Sigmoid colon (tissue), 7 donors: ENCODE data around the gene EPAS1. TPM values are rescaled to one million over a fixed set of nuclear protein-coding genes. Genes with fewer than 3 reads are reported as not detected.

Experiments
- DNase-seq: peaks from one replicate; pipeline ENCODE4 v3.0.0-alpha.2; 2019
- H3K27ac ChIP-seq, 4 donors: fragments of 200-600 bp; sonication (generic); one replicate each; pipeline ENCODE4 v1.5.1; 2016 to 2019; ENCODE audit warnings: mild to moderate bottlenecking in 1 of 4
- H3K27me3 ChIP-seq, 3 donors: fragments of 200-600 bp; sonication (generic); one replicate each; pipeline ENCODE4 v1.5.1; 2019; ENCODE audit warnings: mild to moderate bottlenecking in 1 of 3
- H3K36me3 ChIP-seq, 4 donors: fragments of 200-600 bp; sonication (generic); one replicate each; pipeline ENCODE4 v1.5.1; 2016 to 2019
- H3K4me1 ChIP-seq, 4 donors: fragments of 200-600 bp; sonication (generic); one replicate each; pipeline ENCODE4 v1.5.1; 2017 to 2019
- H3K4me3 ChIP-seq, 4 donors: fragments of 200-600 bp; sonication (generic); one replicate each; pipeline ENCODE4 v1.5.1; 2017 to 2019; ENCODE audit warnings: mild to moderate bottlenecking in 2 of 4, moderate library complexity in 1 of 4
- H3K9me3 ChIP-seq, 4 donors: fragments of 200-600 bp in 3 of 4; sonication (generic) in 3 of 4; one replicate each; pipeline versions ENCODE4 v1.5.1 to v1.6.1; 2013 to 2019
- CTCF ChIP-seq, 4 experiments: fragments of 450-650 bp in 3 of 4; fragments of 200-600 bp in 1 of 4; IDR thresholded peaks; one replicate each; pipeline ENCODE4 v1.5.1; 2016 to 2019; ENCODE audit warnings: antibody characterized with exemption in 4 of 4, mild to moderate bottlenecking in 3 of 4, moderate library complexity in 2 of 4
- EP300 ChIP-seq, 4 donors: sonication (generic); formaldehyde crosslinking; IDR thresholded peaks; one replicate each; pipeline ENCODE4 v1.6.1; 2017; ENCODE audit warnings: antibody characterized with exemption in 4 of 4
- POLR2A ChIP-seq, 2 donors: fragments of 450-650 bp; IDR thresholded peaks; one replicate each; pipeline ENCODE4 v1.6.1; 2016; ENCODE audit warnings: antibody characterized with exemption in 2 of 2, mild to moderate bottlenecking in 2 of 2, moderate library complexity in 2 of 2
- POLR2AphosphoS5 ChIP-seq, 4 donors: sonication (generic); formaldehyde crosslinking; IDR thresholded peaks; one replicate each; pipeline ENCODE4 v1.6.1; 2017; ENCODE audit warnings: antibody characterized with exemption in 4 of 4
- WGBS, 2 donors: extraction: QIAGEN DNeasy Blood & Tissue Kit; methylation state at CpG; one replicate each; pipeline ENCODE4 v1.1.7; 2013; 5-methylcytosine and 5-hydroxymethylcytosine counted together
- intact Hi-C: fragments of 100-400 bp; cut with DNase I; formaldehyde crosslinking; loops from one replicate; pipeline ENCODE4 v1.15.1; 2023
- polyA plus RNA-seq, 3 donors: library from polyadenylated mRNA; stranded (reverse); fragments of 200-250 nt; gene quantifications; one replicate each; pipeline ENCODE4 v1.2.3, GENCODE V29; 2013
- total RNA-seq, 4 donors: library from RNA; depleted of rRNA; stranded (reverse); fragments of >200 nt; gene quantifications; one replicate each; pipeline ENCODE4 v1.1.0, GENCODE V29; 2016
- donor health status: healthy with polysubstance abuse.
- donor health status: Bipolar disorder and iron deficiency.
- donor health status: healthy.

EPAS1 gene
- total and polyA plus RNA-seq, 7 donors = 56.8 to 97.8 (median 62.2) TPM

- Histone ChIP-seq H3K27me3 (no peaks in the 10 kb centered on the region), H3K27ac (no peak overlapping the region), H3K4me1 (peaks cover 0 to 6% (median 2%) of the 10 kb centered on the region in 4 donors), H3K36me3 (peaks cover 0 to 21% (median 8%) of the 10 kb centered on the region in 4 donors), H3K4me3 (no peak overlapping the region), H3K9me3 (no peaks in the 10 kb centered on the region)
- DNase-seq = no peak
- 89 to 97% methylated on average over 1 of the region's 1 CpG for WGBS, 2 donors
- TF ChIP-seq POLR2AphosphoS5 (IDR thresholded peaks at IDR 0.05) (no peak), POLR2A (IDR thresholded peaks at IDR 0.05) (no peak), CTCF (IDR thresholded peaks at IDR 0.05) (no peak), EP300 (IDR thresholded peaks at IDR 0.05) (no peak)
- intact Hi-C loops = no loop called here
Observed at GRCh38 chr2:46371854-46372253, 74.6 kb downstream of the EPAS1 start.

- Histone ChIP-seq H3K36me3 (peaks cover 0 to 21% (median 8%) of the 10 kb centered on the region in 4 donors), H3K27me3 (no peaks in the 10 kb centered on the region), H3K27ac (no peak overlapping the region), H3K4me3 (no peak overlapping the region), H3K9me3 (no peaks in the 10 kb centered on the region), H3K4me1 (peaks cover 0 to 12% (median 2%) of the 10 kb centered on the region in 4 donors)
- intact Hi-C loops = no loop called here
- no peak for TF ChIP-seq POLR2A (IDR thresholded peaks at IDR 0.05)
- 92 to 93% methylated on average over 2 of the region's 2 CpGs for WGBS, 2 donors
- DNase-seq = no peak
Observed at GRCh38 chr2:46372475-46372874, 75.3 kb downstream of the EPAS1 start.

- 95 to 96% methylated on average over 4 of the region's 4 CpGs for WGBS, 2 donors
- Histone ChIP-seq H3K36me3 (peaks cover 0 to 21% (median 8%) of the 10 kb centered on the region in 4 donors), H3K9me3 (no peaks in the 10 kb centered on the region), H3K4me1 (peaks cover 0 to 18% (median 2%) of the 10 kb centered on the region in 4 donors), H3K27ac (no peak overlapping the region), H3K27me3 (no peaks in the 10 kb centered on the region), H3K4me3 (no peak overlapping the region)
- DNase-seq = no peak
- TF ChIP-seq POLR2A (IDR thresholded peaks at IDR 0.05) (no peak), POLR2AphosphoS5 (IDR thresholded peaks at IDR 0.05) (no peak), EP300 (IDR thresholded peaks at IDR 0.05) (no peak), CTCF (IDR thresholded peaks at IDR 0.05) (no peak)
- intact Hi-C loops = no loop called here
Observed at GRCh38 chr2:46373238-46373637, 76.0 kb downstream of the EPAS1 start.

GRCh38 chr2:46375566-46376125, 78.4 kb downstream of the EPAS1 start:
- H3K36me3 ChIP-seq = peaks cover 0 to 10% (median 0%) of the 10 kb centered on the region in 4 donors
- no peak for DNase-seq
- TF ChIP-seq EP300 (IDR thresholded peaks at IDR 0.05) (no peak), POLR2A (IDR thresholded peaks at IDR 0.05) (no peak), CTCF (IDR thresholded peaks at IDR 0.05) (no peak), POLR2AphosphoS5 (IDR thresholded peaks at IDR 0.05) (no peak)
- H3K27me3 ChIP-seq = no peaks in the 10 kb centered on the region
- intact Hi-C loops = no loop called here
- H3K27ac ChIP-seq = no peak overlapping the region
- 90 to 92% methylated on average over 12 of the region's 12 CpGs for WGBS, 2 donors
- H3K4me1 ChIP-seq = peaks cover 0 to 37% (median 17%) of the 10 kb centered on the region in 4 donors
- H3K4me3 ChIP-seq = no peak overlapping the region
- H3K9me3 ChIP-seq = no peaks in the 10 kb centered on the region

GRCh38 chr2:46376586-46376985, 79.4 kb downstream of the EPAS1 start:
- Histone ChIP-seq H3K27ac (peak overlapping the region in 1 of 4 donors; percentile 51), H3K4me1 (peaks cover 0 to 37% (median 17%) of the 10 kb centered on the region in 4 donors), H3K4me3 (no peak overlapping the region), H3K9me3 (no peaks in the 10 kb centered on the region), H3K36me3 (peaks cover 0 to 6% (median 0%) of the 10 kb centered on the region in 4 donors), H3K27me3 (no peaks in the 10 kb centered on the region)
- 82 to 89% methylated on average over 7 of the region's 7 CpGs for WGBS, 2 donors
- TF ChIP-seq EP300 (IDR thresholded peaks at IDR 0.05) (no peak), POLR2A (IDR thresholded peaks at IDR 0.05) (no peak), CTCF (IDR thresholded peaks at IDR 0.05) (no peak), POLR2AphosphoS5 (IDR thresholded peaks at IDR 0.05) (no peak)
- intact Hi-C loops = no loop called here
- no peak for DNase-seq
